NB4 (cell line): ENCODE measurements around the gene ITM2C.

Experiments
- CTCF ChIP-seq: IDR thresholded peaks from one replicate; pipeline ENCODE4 v1.5.1; 2012; ENCODE audit warnings: low read depth, low read length
- MYC ChIP-seq: IDR thresholded peaks from 2 replicates; pipeline ENCODE4 v1.6.1; 2011; ENCODE audit warnings: low read depth, low read length
- POLR2A ChIP-seq: IDR thresholded peaks from 2 replicates; pipeline ENCODE4 v1.6.1; 2011; ENCODE audit warnings: mild to moderate bottlenecking; ENCODE audit not compliant: insufficient read length; ENCODE audit errors: extremely low read depth

GRCh38 chr2:230829293-230829692 lies 35.4 kb upstream of the ITM2C start:
- TF ChIP-seq POLR2A (no peak), CTCF (no peak), MYC (no peak)
